Colonic mucosa (tissue), 4 donors: ENCODE results near the gene DCLK1. TPM values are rescaled to one million over a fixed set of nuclear protein-coding genes. Genes with fewer than 3 reads are reported as not detected.
A peak's percentile ranks its signal among the peaks of the same experiment; 100 is the strongest.

Experiments
- DNase-seq: peaks from one replicate; pipeline ENCODE4 v3.0.0-alpha.2; 2020
- H3K27ac ChIP-seq: fragments of 200-600 bp; one replicate; pipeline ENCODE4 v1.8.0; 2021
- H3K27me3 ChIP-seq: fragments of 200-600 bp; one replicate; pipeline ENCODE4 v1.8.0; 2021
- H3K36me3 ChIP-seq: fragments of 200-600 bp; one replicate; pipeline ENCODE4 v1.8.0; 2021
- H3K4me1 ChIP-seq: fragments of 200-600 bp; one replicate; pipeline ENCODE4 v1.8.0; 2021; ENCODE audit warnings: mild to moderate bottlenecking
- H3K4me3 ChIP-seq: fragments of 200-600 bp; one replicate; pipeline ENCODE4 v1.8.0; 2021
- H3K9ac ChIP-seq, 2 donors: one replicate each; pipeline ENCODE4 v1.7.0; 2013; ENCODE audit warnings: control low read depth in 2 of 2, low read depth in 2 of 2, low read length in 2 of 2
- H3K9me3 ChIP-seq: fragments of 200-600 bp; one replicate; pipeline ENCODE4 v1.8.0; 2021
- CTCF ChIP-seq: fragments of 200-600 bp; IDR thresholded peaks from one replicate; pipeline ENCODE4 v1.8.0; 2022; ENCODE audit warnings: antibody characterized with exemption, mild to moderate bottlenecking
- intact Hi-C: fragments of 100-400 bp; cut with DNase I; formaldehyde crosslinking; loops from one replicate; pipeline ENCODE4 v1.14.1; 2022
- total RNA-seq, 2 donors: library from RNA; stranded (reverse); fragmentation: NEBNext Ultra II Directional in 1 of 2; extraction: Animal tissue kit (Norgen Biotek cat#: 25700) in 1 of 2; gene quantifications; one replicate each; pipeline ENCODE4 v1.2.1, GENCODE V29; 2021
- donor health status: healthy.
- donor health status: DM: no; HTN: no; CAD: no.
- donor health status: DM: no; HTN: no; CAD: no.

The DCLK1 gene
- total RNA-seq, 2 donors from 2014 or later, result 1.5 to 5.0 TPM

- Histone ChIP-seq H3K36me3 (no peaks in the 10 kb centered on the region), H3K9ac (no peak overlapping the region), H3K27ac (no peak overlapping the region), H3K4me3 (no peak overlapping the region), H3K4me1 (no peaks in the 10 kb centered on the region), H3K9me3 (no peaks in the 10 kb centered on the region), H3K27me3 (no peaks in the 10 kb centered on the region)
- TF ChIP-seq CTCF, result no peak
- no peak for DNase-seq
- intact Hi-C loops, result no loop called here
These were observed 194.8 kb downstream of the DCLK1 start for GRCh38 chr13:35936246-35936978.

GRCh38 chr13:35930665-35931631 is 200.2 kb downstream of the DCLK1 start:
- no peaks in the 10 kb centered on the region for H3K36me3 ChIP-seq
- H3K4me1 ChIP-seq, result no peaks in the 10 kb centered on the region
- no peaks in the 10 kb centered on the region for H3K9me3 ChIP-seq
- TF ChIP-seq CTCF, result no peak
- no peak overlapping the region for H3K9ac ChIP-seq
- no peak for DNase-seq
- H3K4me3 ChIP-seq, result no peak overlapping the region
- H3K27me3 ChIP-seq, result no peaks in the 10 kb centered on the region
- intact Hi-C loops, result no loop called here
- no peak overlapping the region for H3K27ac ChIP-seq

- peak; percentile 20 for DNase-seq
- Histone ChIP-seq H3K27ac (no peak overlapping the region), H3K9me3 (no peaks in the 10 kb centered on the region), H3K4me3 (no peak overlapping the region), H3K36me3 (no peaks in the 10 kb centered on the region), H3K27me3 (no peaks in the 10 kb centered on the region), H3K9ac (no peak overlapping the region), H3K4me1 (no peaks in the 10 kb centered on the region)
- TF ChIP-seq CTCF, result no peak
- intact Hi-C loops, result no loop called here
These were observed 203.6 kb downstream of the DCLK1 start for GRCh38 chr13:35927567-35928021.

GRCh38 chr13:35926859-35927530 is 204.2 kb downstream of the DCLK1 start:
- no peak for TF ChIP-seq CTCF
- H3K36me3 ChIP-seq, result no peaks in the 10 kb centered on the region
- no peak overlapping the region for H3K4me3 ChIP-seq
- H3K27ac ChIP-seq, result no peak overlapping the region
- no peak overlapping the region for H3K9ac ChIP-seq
- intact Hi-C loops, result no loop called here
- DNase-seq, result no peak
- H3K4me1 ChIP-seq, result no peaks in the 10 kb centered on the region
- no peaks in the 10 kb centered on the region for H3K9me3 ChIP-seq
- H3K27me3 ChIP-seq, result no peaks in the 10 kb centered on the region

- no peak for TF ChIP-seq CTCF
- Histone ChIP-seq H3K27ac (no peak overlapping the region), H3K9ac (no peak overlapping the region), H3K36me3 (no peaks in the 10 kb centered on the region), H3K4me3 (no peak overlapping the region), H3K4me1 (no peaks in the 10 kb centered on the region), H3K9me3 (no peaks in the 10 kb centered on the region), H3K27me3 (no peaks in the 10 kb centered on the region)
- DNase-seq, result no peak
- intact Hi-C loops, result no loop called here
These were observed 205.5 kb downstream of the DCLK1 start for GRCh38 chr13:35925669-35926068.
